ENCODE results near the gene FBN2.

The FBN2 gene

GRCh38 chr5:128304791-128305190, 233.3 kb downstream of the FBN2 start:
- no peak for DNase-seq (ENCODE audit: low read depth)

- DNase-seq (ENCODE audit: low read depth): peak; percentile 94
These were observed 234.0 kb downstream of the FBN2 start for GRCh38 chr5:128304088-128304487.

GRCh38 chr5:128303593-128303992, 234.5 kb downstream of the FBN2 start:
- DNase-seq (ENCODE audit: low read depth): peak; percentile 36

- DNase-seq (ENCODE audit: low read depth): no peak
These were observed 237.9 kb downstream of the FBN2 start for GRCh38 chr5:128300181-128300580.

GRCh38 chr5:128290152-128290858, 247.7 kb downstream of the FBN2 start:
- DNase-seq (ENCODE audit: low read depth): no peak

GRCh38 chr5:128287740-128288139, 250.3 kb downstream of the FBN2 start:
- no peak for DNase-seq (ENCODE audit: low read depth)

GRCh38 chr5:128284236-128284635, 253.8 kb downstream of the FBN2 start:
- DNase-seq (ENCODE audit: low read depth): no peak

GRCh38 chr5:128279345-128279744, 258.7 kb downstream of the FBN2 start:
- DNase-seq (ENCODE audit: low read depth): no peak

GRCh38 chr5:128276537-128277216, 261.4 kb downstream of the FBN2 start:
- no peak for DNase-seq (ENCODE audit: low read depth)

- no peak for DNase-seq (ENCODE audit: low read depth)
These were observed 263.6 kb downstream of the FBN2 start for GRCh38 chr5:128274441-128274840.

GRCh38 chr5:128273736-128274135, 264.3 kb downstream of the FBN2 start:
- DNase-seq (ENCODE audit: low read depth): no peak

- DNase-seq (ENCODE audit: low read depth): peak; percentile 42
These were observed 266.1 kb downstream of the FBN2 start for GRCh38 chr5:128271859-128272464.

- no peak for DNase-seq (ENCODE audit: low read depth)
These were observed 267.0 kb downstream of the FBN2 start for GRCh38 chr5:128271071-128271470.

GRCh38 chr5:128264564-128265360, 273.3 kb downstream of the FBN2 start:
- no peak for DNase-seq (ENCODE audit: low read depth)

- DNase-seq (ENCODE audit: low read depth): no peak
These were observed 274.7 kb downstream of the FBN2 start for GRCh38 chr5:128263357-128263756.

- DNase-seq (ENCODE audit: low read depth): no peak
These were observed 275.1 kb downstream of the FBN2 start for GRCh38 chr5:128262911-128263310.

GRCh38 chr5:128259607-128260021, 278.4 kb downstream of the FBN2 start:
- no peak for DNase-seq (ENCODE audit: low read depth)

GRCh38 chr5:128258372-128258771, 279.7 kb downstream of the FBN2 start:
- no peak for DNase-seq (ENCODE audit: low read depth)

- no peak for DNase-seq (ENCODE audit: low read depth)
These were observed 281.0 kb downstream of the FBN2 start for GRCh38 chr5:128257076-128257475.

- no peak for DNase-seq (ENCODE audit: low read depth)
These were observed 283.3 kb downstream of the FBN2 start for GRCh38 chr5:128254789-128255188.

GRCh38 chr5:128253880-128254279, 284.2 kb downstream of the FBN2 start:
- DNase-seq (ENCODE audit: low read depth): no peak

GRCh38 chr5:128253161-128253560, 284.9 kb downstream of the FBN2 start:
- DNase-seq (ENCODE audit: low read depth): no peak
